OCI-M2 (cell line): ENCODE data around the gene SLC9A3.

ENCODE experiments used
- DNase-seq: peaks from one replicate; lab custom pipeline; 2025; ENCODE audit not compliant: unreplicated experiment; lab: John Stamatoyannopoulos, UW

SLC9A3 gene

DNA sequence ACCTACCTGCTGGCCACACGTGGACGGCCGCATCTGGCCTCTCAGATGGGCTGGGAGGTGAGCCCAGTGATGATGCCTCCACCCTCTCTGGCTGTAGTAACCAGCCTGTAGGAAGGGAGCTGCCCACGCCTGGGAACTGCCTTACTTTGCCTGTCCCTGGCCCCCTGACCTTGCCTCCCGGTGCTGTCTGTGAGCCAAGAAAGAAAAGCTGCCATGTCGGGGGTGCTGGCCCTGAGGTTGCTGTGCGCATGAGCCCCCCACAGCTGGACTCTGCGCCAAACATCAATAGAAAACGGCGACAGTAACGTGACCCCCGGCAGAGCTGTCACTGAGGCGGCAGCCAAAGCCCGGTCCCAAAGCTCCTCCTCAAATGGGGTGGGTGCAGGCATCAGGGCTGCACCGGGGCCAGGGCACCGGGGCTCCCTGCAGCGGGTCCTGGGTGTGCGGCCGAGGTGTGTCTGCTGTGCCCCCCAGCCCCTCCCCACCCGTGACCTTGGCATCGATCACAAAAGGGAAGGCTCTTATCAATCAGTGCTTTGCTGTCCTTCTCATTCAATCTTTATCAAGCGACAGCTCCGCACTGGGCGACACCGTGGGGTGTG, 15.3 kb upstream of the SLC9A3 start:
- DNase-seq, result no peak

GRCh38 chr5:538801-539468, 14.7 kb upstream of the SLC9A3 start:
- DNase-seq, result no peak

GRCh38 chr5:538271-538771, 14.1 kb upstream of the SLC9A3 start:
- DNase-seq, result no peak

- no peak for DNase-seq
Observed at GRCh38 chr5:537621-538071, 13.4 kb upstream of the SLC9A3 start.

DNA sequence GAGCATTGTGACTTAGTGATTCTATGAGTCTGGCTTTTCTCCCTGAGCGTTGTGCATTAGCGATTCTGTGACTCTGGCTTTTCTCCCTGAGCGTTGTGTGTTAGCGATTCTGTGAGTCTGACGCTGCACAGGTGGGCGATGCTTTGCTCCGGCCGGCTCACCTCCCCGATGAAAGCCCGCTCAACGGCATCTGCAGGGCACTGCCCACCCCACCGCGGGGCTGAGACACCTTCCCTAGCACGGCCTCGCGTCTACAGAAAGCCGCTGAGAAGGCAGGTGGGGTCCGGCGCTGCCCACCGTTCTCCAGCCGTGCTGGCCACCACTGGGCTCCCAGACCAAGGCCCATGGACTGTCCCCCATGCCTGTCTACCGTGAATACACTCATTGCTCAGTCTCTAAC, 12.8 kb upstream of the SLC9A3 start:
- no peak for DNase-seq

DNA sequence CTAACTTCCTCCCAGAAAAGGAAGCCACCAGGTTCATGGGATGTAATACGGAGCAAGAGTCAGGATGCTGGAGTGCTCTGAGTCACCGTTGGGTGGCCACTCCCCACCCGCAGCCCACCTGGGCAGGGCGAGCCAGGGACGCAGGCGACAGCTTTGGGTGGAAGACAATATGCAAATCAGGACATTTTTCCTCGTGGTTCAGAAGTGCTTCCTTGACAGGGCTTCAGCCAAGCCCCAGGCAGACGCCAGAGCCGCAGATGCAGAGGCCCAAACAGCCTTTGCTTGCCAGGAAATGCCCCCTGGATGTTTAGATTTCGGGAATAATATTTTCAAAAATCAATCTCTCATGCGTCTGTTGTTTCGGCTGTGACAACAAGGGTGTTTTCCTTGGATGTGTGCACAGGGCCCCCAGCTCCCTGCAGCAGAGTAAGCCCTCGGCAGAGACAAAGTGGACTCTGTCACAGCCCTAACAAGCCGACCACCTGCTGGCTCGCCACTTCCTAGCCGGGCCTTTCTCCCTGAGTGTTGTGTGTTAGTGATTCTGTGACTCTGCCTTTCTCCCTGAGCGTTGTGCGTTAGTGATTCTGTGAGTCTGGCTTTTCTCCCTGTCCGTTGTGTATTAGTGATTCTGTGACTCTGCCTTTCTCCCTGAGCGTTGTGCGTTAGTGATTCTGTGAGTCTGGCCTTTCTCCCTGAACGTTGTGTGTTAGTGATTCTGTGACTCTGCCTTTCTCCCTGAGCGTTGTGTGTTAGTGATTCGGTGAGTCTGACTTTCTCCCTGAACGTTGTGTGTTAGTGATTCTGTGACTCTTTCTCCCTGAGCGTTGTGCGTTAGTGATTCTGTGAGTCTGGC, 11.8 kb upstream of the SLC9A3 start:
- DNase-seq, result no peak

DNA sequence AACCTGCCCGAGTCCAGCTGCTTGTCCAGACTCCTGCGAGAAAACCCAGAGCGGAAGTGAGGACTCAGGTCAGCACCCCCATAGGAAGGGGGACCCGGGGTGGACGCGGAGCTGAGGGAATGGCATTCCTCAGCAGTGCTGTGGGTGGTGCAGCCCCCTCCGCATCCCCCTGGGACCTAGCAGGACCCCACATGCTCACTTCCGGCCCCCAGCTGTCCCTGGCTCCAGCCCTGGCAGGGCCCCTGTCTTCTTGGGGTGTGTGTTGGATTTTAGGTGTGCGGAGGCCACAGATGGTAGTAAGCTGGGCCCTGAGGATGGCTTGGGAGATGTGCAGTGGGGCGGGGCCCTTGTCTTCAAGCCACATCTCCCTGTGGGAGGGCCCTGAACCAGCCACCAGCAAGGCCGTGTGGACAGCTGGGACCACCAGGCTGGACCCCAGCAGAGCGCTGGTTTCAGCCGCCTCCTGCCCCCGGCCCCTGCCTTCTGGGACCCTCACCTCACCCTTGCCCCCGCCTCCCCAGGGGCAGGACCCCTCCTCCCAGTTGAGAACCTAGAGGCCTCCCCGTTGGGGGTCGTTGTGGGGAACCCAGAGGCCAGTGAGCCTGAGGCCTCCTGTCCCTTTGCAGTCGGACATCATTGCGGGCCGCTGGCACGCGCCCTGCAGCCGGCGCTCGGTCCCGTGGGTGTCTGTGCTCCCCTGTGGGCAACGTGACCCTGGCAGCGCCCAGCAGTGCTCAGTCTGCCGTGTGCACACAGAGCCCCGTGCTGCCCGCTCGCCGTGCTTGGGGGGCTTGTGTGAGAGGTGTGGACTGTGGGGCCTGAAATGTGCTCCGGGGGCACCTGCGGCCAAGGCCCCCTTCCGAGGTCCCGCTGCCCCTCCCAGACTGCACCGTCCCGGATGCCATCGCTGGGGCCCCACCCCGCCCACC, 10.8 kb upstream of the SLC9A3 start:
- no peak for DNase-seq

DNA sequence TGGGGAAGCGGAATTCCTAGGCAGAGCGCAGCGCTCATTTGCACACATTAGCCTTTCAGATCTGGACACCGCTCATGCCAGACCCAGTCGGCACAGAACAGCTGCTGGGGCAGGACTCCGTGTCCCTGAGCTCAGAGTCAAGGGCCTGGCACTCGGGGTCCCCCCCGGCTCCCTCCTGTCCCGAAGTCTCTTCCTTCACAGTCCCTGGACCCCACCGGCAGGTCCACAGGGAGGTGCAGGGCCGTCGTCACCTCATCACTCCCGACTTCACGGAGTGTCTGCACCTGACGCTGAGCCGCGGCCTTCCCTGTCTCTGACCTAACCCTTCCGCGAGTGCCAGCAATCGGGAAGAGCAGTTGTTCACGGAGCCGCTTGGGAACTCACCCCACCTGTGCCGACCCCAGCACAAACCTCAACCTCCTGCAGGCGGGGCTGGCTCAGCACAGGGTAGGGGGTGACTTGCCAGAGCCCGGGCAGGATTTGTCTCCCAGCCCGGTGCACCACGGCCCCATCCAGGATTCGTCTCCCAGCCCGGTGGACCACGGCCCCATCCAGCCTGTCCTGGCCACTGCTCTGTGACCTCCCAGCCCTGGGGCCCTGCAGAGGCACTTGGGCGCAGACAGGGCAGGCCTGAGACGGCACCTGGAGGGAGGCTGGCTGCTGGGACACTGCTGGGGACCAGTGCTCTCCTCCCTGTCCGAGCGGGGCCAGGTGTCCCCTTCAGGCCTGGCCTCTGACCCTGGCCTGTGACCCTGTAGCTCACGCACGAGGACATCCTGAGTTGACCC, 9.9 kb upstream of the SLC9A3 start:
- DNase-seq, result no peak

DNA sequence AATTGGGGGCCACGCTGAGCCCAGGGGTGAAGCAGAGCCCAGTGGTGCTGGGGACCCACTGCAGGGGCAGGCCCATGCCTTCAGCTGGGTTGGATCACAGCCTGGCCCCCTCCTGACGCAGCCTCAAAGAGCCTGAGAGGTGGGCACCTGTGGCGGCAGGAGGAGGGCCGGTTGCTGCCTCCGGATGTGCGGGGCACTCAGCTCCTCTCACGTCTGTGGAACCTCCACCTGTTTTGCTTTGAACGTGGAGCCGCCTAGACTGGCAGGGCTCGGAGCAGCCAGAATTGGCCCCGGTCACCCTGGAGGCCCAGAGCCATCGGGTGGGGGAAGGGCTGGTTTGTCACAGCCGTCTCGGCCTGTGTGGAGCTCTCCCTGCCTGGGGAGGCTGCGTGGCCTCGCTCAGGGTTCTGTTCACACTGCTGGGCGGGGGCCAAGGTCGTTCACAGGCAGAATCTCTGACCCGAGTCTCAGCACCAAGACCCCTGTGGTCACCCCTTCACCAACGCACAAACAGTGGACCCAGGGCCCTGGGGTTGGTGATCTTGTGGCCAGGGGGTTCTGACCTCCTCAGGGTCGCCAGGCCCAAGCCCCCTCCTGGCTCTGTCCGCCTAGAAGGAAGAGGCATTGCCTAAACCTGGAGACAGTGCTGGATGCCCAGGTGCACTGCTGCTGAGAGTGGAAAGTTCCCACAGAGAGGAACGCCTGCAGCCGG, 9.2 kb upstream of the SLC9A3 start:
- no peak for DNase-seq

DNA sequence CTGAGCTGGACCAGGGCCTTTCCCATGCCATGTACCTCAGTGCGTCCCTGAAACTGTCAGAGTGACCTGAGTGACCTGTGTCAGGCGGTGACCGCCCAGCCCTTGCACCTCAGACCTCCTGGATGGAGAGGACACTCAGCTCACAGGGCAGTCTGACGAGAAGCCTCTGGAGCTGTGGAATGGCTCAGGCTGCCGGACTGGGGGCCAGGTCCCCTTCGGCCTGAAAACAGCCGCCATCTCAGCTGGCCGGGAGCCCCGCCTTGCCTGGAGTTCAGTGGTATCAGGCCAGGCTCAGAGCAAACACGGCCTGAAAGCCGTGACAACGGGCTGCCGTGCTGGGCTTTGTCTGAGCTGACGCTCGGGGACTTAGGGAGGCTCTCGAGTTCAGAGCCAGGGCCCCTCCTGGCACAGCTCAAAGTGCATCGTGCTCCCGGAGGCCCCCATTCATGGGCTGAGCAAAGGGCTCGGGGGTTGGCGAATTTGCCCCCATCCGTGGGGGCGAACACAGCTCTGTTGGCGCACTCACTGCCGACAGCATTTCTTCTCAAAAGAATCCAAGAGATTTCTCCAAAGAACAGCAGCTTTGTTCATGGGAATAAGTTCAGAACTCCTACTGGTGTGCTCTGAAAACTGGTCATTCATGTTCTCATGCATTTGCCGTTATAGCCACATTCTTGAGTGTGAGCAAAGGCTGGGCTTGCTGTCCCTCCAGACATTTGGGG, 8.4 kb upstream of the SLC9A3 start:
- no peak for DNase-seq

- no peak for DNase-seq
Observed at GRCh38 chr5:531749-532315, 7.6 kb upstream of the SLC9A3 start.

- DNase-seq, result no peak
Observed at GRCh38 chr5:531101-531748, 7.0 kb upstream of the SLC9A3 start.

DNA sequence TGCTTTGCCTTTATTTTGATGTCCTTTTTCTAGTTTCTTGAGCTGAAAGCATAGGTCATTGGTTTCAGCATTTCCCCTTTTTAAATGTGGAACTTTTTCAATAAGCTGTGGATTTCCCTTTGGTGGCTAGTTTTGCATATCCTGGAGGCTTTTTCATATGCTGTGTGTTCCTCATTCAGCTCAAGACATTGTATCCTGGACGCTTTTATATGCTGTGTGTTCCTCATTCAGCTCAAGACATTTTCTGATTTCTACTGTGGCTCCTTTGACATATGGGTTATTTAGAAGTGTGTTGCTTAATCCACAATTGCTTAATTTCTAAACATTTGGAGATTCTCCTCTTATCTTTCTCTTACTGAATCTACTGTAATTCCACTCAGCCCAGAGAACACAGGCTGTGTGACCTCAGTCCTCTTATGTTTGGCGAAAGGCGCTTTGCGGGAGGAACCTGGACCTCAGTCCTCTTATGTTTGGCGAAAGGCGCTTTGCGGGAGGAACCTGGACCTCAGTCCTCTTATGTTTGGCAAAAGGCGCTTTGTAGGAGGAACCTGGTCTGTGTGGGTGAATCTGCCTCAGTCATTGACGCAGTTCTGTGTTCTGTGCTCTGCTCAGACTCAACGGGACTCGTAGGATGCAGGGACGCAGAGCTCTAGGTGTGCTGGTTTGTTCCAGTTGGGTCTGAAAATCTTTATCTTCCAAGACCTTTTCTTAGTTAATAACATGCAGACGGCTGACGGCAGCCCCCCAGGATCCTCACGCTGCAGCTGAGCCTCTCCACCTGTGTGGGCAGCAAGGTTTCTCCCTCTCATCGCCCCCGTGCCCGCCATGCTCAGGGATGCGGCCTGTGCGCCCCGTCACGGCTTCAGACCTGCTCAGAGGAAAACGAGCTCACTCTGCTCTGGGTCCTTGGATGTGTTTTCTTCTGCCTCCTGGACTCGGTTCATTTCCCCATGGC, 6.0 kb upstream of the SLC9A3 start:
- no peak for DNase-seq

- DNase-seq, result no peak
Observed at GRCh38 chr5:528629-529511, 4.6 kb upstream of the SLC9A3 start.

DNA sequence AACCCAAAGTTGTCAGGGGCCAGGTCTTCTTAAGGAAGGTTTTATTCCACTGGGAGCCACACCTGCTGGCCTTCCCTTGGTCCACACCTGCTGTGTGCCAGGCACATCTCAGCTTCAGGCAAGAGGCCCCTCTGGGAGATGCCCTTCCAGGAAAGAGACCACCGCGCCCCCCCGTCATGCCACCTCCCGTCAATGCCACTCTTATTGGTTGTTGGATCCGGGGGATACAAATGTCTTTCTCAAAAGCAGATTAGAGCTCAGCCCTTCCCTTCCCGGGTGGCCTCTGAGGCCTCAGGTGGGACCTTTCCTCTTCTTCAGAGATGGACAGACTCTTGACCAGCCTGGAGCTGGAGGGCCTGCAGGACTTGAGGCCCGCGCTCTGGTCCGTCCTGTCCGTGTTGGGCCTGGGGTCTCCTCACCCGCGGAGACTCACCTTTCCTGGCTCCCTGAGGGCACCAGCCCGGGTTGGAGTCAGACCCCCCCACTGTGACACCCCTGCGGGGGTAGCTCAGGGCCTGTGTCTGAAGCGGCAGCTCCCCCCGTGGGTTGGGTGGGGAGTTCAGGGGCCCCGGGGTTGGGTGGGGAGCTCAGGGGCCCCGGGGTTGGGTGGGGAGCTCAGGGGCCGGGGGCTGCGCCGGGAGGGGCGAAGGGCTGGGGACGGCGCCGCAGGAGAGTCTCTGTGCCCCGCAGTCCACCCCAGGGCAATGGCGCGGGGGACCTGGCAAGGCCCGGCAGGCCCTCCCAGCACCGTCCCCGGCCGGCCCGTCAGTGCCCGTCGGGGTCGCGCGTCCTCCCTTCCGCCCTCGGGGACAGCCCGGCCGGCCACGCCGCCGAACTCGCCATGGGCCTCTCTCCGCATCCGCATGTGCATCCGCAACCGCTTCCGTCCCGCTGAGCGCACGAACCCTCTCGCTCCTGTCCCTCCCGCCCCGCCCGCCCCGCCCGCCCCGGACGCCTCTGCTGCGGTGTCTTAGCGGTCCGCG, 3.7 kb upstream of the SLC9A3 start:
- DNase-seq, result no peak
